ENCODE results near the gene RANBP9. TPM values are rescaled to one million over a fixed set of nuclear protein-coding genes. Genes with fewer than 3 reads are reported as not detected.

RANBP9 gene
- total and polyA plus RNA-seq, 2 donors (not counting 3 experiments of a cell fraction or from before 2014, with no cell fraction given), result 15.1 to 40.2 TPM

- H3K4me1 ChIP-seq (ENCODE audit: control insufficient read depth, extremely low read depth, insufficient read depth, low read length), result no peaks in the 10 kb centered on the region
- FAIRE-seq (no peak), DNase-seq (ENCODE audit: low read depth, low spot score) (no peak)
- ChIA-PET CTCF (interaction anchor here (0.6 to 1.4 kb wide), 7 partner anchors 8 to 71 kb away, joined by 3 to 4 read pairs (median 3); no protein-coding TSS in a partner anchor), POLR2A (no interaction called here)
- dilution Hi-C loops (cut with MboI; ENCODE audit: extremely low pct_ligation_motif_present, low sequenced_read_pairs), result no loop called here
- intact Hi-C loops (cut with micrococcal nuclease), result loop anchor here (2.0 kb wide), 1 partner anchor 35 kb away; no protein-coding TSS in a partner anchor
- no peaks in the 10 kb centered on the region for H3K9me1 ChIP-seq (replicated peaks; ENCODE audit: control insufficient read depth, extremely low read depth, insufficient read depth, low read length)
- TF ChIP-seq POLR2AphosphoS5 (IDR thresholded peaks at IDR 0.05; ENCODE audit: insufficient read depth, low read depth, low read length) (no peak), MYC (IDR thresholded peaks at IDR 0.05; ENCODE audit: low read depth, low read length) (no peak), POLR2A (IDR thresholded peaks at IDR 0.05; ENCODE audit: low read depth, low read length) (no peak), JUN (IDR thresholded peaks at IDR 0.05; ENCODE audit: borderline replicate concordance, insufficient read depth, insufficient read length, low read depth) (no peak), FOS (IDR thresholded peaks at IDR 0.05; ENCODE audit: borderline replicate concordance, insufficient read depth, low read length) (no peak), CTCF (IDR thresholded peaks at IDR 0.05; ENCODE audit: extremely low read depth in 1 of 2, insufficient read depth in 1 of 2, low read depth in 1 of 2, low read length in 2 of 2) (no peak), EZH2 (IDR thresholded peaks at IDR 0.05; ENCODE audit: borderline replicate concordance, low read depth, low read length, severe bottlenecking) (no peak), GATA2 (IDR thresholded peaks at IDR 0.05; ENCODE audit: insufficient read depth, insufficient read length, low read depth, low read length) (no peak), MAX (IDR thresholded peaks at IDR 0.05; ENCODE audit: insufficient read depth, insufficient read length) (no peak)
- H3K9me3 ChIP-seq (replicated peaks; ENCODE audit: control insufficient read depth, insufficient read depth, low read length), result no peaks in the 10 kb centered on the region
- H3K27ac ChIP-seq (ENCODE audit: insufficient read depth, low read depth, low read length), result no peak overlapping the region
- H3K27me3 ChIP-seq (ENCODE audit: control insufficient read depth in 2 of 2, insufficient read depth in 2 of 2, low read length in 2 of 2), result no peaks in the 10 kb centered on the region
- H3K36me3 ChIP-seq (ENCODE audit: control insufficient read depth in 2 of 2, extremely low read depth in 1 of 2, insufficient read depth in 2 of 2, low read length in 2 of 2), result no peaks in the 10 kb centered on the region
- peaks cover 62% of the 10 kb centered on the region for H3K79me2 ChIP-seq (ENCODE audit: control insufficient read depth, insufficient read depth, low read length)
- no peak overlapping the region for H3K4me2 ChIP-seq (ENCODE audit: insufficient read depth, low read length)
- H2AFZ ChIP-seq (ENCODE audit: low read depth, low read length), result no peak overlapping the region
- no TSS peak for BruUV-seq (replicated peaks)
- peaks cover 6% of the 10 kb centered on the region for H4K20me1 ChIP-seq (replicated peaks; ENCODE audit: control insufficient read depth, extremely low read depth, insufficient read depth, low read length)
- H3K9ac ChIP-seq (replicated peaks; ENCODE audit: extremely low read depth, insufficient read depth, low read length), result no peak overlapping the region
- no peak overlapping the region for H3K4me3 ChIP-seq (replicated peaks in 1 of 3; ENCODE audit: insufficient read depth in 1 of 3, low read depth in 1 of 3, low read length in 3 of 3)
These were observed 15.4 kb downstream of the RANBP9 start for GRCh38 chr6:13696226-13696625.

Data from endothelial cell of umbilical vein (primary cell).